ENCODE results near the gene ARMC6. TPM values are rescaled to one million over a fixed set of nuclear protein-coding genes. Genes with fewer than 3 reads are reported as not detected.
"Not testable (repeated sequence)": the region's sequence is repeated elsewhere in the genome, so short reads cannot be mapped to it uniquely, and the experiment has no call there.

The ARMC6 gene
- total RNA-seq, 1 donor from 2014 or later, result 34.7 TPM

GRCh38 chr19:19004144-19004543, 29.3 kb upstream of the ARMC6 start:
- H3K4me1 ChIP-seq, result no peaks in the 10 kb centered on the region
- peaks cover 63 to 78% of the 10 kb centered on the region in 2 donors for H3K36me3 ChIP-seq
- no peaks in the 10 kb centered on the region for H3K27me3 ChIP-seq
- H3K9me3 ChIP-seq, result no peaks in the 10 kb centered on the region
- H3K27ac ChIP-seq, result no peak overlapping the region
- no peak for DNase-seq (ENCODE audit: low spot score in 2 of 2)
- H3K4me3 ChIP-seq, result no peak overlapping the region
- intact Hi-C loops (cut with DNase I), result no loop called here
- no peak for TF ChIP-seq CTCF (IDR thresholded peaks at IDR 0.05)

- H3K27me3 ChIP-seq, result no peaks in the 10 kb centered on the region
- no peaks in the 10 kb centered on the region for H3K4me1 ChIP-seq
- H3K27ac ChIP-seq, result no peak overlapping the region
- H3K36me3 ChIP-seq, result peaks cover 78 to 82% of the 10 kb centered on the region in 2 donors
- H3K4me3 ChIP-seq, result no peak overlapping the region
- no peak for TF ChIP-seq CTCF (IDR thresholded peaks at IDR 0.05)
- no peaks in the 10 kb centered on the region for H3K9me3 ChIP-seq
- intact Hi-C loops (cut with DNase I), result no loop called here
- no peak for DNase-seq (ENCODE audit: low spot score in 2 of 2)
These were observed 27.2 kb upstream of the ARMC6 start for GRCh38 chr19:19006213-19006612.

GRCh38 chr19:19009951-19010350, 23.5 kb upstream of the ARMC6 start:
- intact Hi-C loops (cut with DNase I), result no loop called here
- no peak for DNase-seq (ENCODE audit: low spot score in 2 of 2)
- H3K36me3 ChIP-seq, result peaks cover 78 to 86% of the 10 kb centered on the region in 2 donors

GRCh38 chr19:19010551-19010950, 22.9 kb upstream of the ARMC6 start:
- Histone ChIP-seq H3K4me3 (no peak overlapping the region), H3K27ac (no peak overlapping the region), H3K36me3 (peaks cover 73 to 81% of the 10 kb centered on the region in 2 donors), H3K4me1 (no peaks in the 10 kb centered on the region), H3K9me3 (no peaks in the 10 kb centered on the region), H3K27me3 (no peaks in the 10 kb centered on the region)
- DNase-seq (ENCODE audit: low spot score in 2 of 2), result no peak
- no peak for TF ChIP-seq CTCF (IDR thresholded peaks at IDR 0.05)
- intact Hi-C loops (cut with DNase I), result no loop called here

More at GRCh38 chr19:19009951-19010350, 23.5 kb upstream of the ARMC6 start:
- H3K27ac ChIP-seq, result no peak overlapping the region
- H3K27me3 ChIP-seq, result no peaks in the 10 kb centered on the region
- H3K4me3 ChIP-seq, result no peak overlapping the region
- H3K4me1 ChIP-seq, result no peaks in the 10 kb centered on the region
- no peaks in the 10 kb centered on the region for H3K9me3 ChIP-seq
- no peak for TF ChIP-seq CTCF (IDR thresholded peaks at IDR 0.05)

- H3K36me3 ChIP-seq, result peaks cover 66 to 71% of the 10 kb centered on the region in 2 donors
- no peaks in the 10 kb centered on the region for H3K4me1 ChIP-seq
- no peak overlapping the region for H3K4me3 ChIP-seq
- intact Hi-C loops (cut with DNase I), result no loop called here
- H3K9me3 ChIP-seq, result no peaks in the 10 kb centered on the region
- H3K27me3 ChIP-seq, result no peaks in the 10 kb centered on the region
- DNase-seq (ENCODE audit: low spot score in 2 of 2), result no peak
- H3K27ac ChIP-seq, result no peak overlapping the region
- no peak for TF ChIP-seq CTCF (IDR thresholded peaks at IDR 0.05)
These were observed 12.3 kb upstream of the ARMC6 start for GRCh38 chr19:19021115-19021514.

- H3K36me3 ChIP-seq, result peaks cover 55 to 64% of the 10 kb centered on the region in 2 donors
- no peak for DNase-seq (ENCODE audit: low spot score in 2 of 2)
- no peak overlapping the region for H3K4me3 ChIP-seq
- no peaks in the 10 kb centered on the region for H3K4me1 ChIP-seq
- intact Hi-C loops (cut with DNase I), result no loop called here
- no peak overlapping the region for H3K27ac ChIP-seq
- TF ChIP-seq CTCF (IDR thresholded peaks at IDR 0.05), result no peak
- H3K9me3 ChIP-seq, result no peaks in the 10 kb centered on the region
- H3K27me3 ChIP-seq, result no peaks in the 10 kb centered on the region
These were observed 10.9 kb upstream of the ARMC6 start for GRCh38 chr19:19022380-19022961.

- H3K27ac ChIP-seq; H3K4me1 ChIP-seq; H3K27me3 ChIP-seq; DNase-seq (ENCODE audit: low spot score in 2 of 2); intact Hi-C loops (cut with DNase I); H3K9me3 ChIP-seq; H3K4me3 ChIP-seq: not testable (repeated sequence)
- peaks cover 52 to 63% of the 10 kb centered on the region in 2 donors for H3K36me3 ChIP-seq
These were observed 10.0 kb upstream of the ARMC6 start for GRCh38 chr19:19023376-19023775.

Measured in ascending aorta (tissue), 2 donors.